ENCODE results near the gene DIO3.

The DIO3 gene

DNA sequence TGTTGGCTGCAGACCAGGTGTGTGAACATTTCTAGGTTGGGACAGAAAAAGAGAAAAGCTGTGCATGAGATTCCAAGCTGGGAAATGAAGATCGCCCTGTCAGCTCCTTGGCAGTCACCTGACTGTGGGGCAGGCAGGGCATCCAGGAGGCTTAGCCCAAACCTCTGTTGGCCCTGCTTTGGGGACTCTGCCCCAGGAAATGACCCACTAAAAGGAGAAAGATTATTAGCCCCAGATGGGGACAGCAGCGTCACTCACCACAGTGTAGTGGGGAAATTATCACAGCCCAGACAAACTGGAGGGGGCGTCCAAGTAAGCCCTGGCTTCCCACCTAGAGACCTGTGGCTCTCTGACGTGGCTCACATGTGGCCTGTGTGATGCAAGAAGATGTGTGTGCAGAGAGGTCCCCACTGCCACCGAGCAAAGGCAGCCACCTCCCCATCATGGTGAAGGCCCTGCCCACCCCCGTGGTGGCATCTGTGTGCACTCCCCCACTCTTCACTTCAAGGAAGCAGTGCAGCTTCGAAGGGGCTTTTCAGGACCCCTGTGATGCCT is 39.1 kb downstream of the DIO3 start:
- DNase-seq: no peak

DNA sequence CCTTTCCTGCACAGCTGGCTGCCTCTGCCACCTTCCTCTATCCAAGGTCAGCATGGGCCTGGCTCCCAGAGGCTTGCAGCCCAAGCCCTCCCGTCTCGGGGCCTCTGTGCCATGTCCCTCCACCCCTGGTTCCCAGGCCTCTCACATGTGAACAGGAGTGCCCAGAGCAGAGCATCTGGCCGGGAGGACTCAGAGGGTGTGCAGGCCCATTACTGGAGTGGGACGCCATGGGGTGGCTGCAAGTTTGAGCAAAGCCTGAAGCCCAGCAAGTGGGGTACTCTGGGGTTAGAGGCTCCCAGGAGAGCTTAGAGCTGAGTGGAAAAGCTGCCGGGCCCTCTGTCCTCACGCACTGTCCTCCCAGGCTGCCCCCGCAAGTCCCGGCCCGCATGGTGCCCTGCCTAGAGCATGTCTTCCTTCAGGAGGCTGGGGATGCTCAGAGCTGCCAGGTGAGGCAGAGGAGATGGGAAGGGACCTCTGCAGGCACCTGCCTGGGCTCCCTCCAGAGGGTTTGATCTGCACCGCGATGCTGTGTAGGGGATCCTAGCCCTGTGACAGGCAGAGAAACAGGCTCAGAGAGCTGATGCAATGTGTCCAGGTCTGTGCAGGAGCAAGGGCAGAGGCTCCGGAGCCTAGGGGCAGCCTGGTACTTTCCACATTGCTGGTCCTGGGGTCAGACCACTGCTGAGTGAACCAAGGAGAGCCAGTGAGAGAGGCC is 39.8 kb downstream of the DIO3 start:
- DNase-seq: no peak

DNA sequence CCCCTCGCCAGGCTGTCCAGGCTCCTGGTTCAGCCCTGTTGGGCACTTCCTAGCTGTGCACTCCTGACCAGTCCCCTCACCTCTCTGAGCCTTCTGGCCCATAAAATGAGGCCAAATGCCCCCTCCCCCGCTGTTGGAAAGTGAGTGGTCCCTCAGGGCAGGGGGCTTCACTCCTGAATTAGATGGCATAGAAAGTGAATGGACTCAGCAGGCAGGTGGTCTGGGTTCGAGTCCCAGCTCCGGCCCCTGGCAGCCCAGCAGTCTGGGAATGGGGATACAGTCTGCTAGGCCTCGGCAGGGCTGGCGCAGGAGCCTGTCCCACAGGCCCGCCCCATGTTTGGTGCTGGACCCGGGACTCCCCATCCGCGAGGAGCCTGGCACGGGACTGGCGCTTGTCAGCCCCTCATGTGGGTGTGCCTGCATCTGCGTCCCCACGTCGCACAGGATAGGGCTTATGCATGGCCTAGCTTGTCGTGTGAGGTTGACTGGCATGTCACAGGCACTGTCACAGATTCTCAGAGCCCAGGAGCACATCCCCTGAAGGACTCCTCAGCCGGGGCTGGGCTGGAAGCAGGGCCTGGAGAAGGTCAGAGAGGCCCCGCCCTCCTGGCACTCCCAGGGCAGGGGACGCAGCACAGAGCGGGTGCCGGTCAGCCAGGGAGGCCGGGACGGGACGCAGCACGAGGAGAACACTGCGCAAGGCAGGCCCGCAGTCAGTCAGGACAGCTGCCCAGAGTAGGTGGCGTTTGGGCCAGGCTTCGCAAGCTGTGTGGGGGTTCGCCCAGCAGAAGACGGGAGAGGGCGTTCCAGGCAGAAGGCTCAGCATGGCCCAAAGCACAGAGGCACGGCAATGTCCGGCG is 40.5 kb downstream of the DIO3 start:
- DNase-seq: no peak

DNA sequence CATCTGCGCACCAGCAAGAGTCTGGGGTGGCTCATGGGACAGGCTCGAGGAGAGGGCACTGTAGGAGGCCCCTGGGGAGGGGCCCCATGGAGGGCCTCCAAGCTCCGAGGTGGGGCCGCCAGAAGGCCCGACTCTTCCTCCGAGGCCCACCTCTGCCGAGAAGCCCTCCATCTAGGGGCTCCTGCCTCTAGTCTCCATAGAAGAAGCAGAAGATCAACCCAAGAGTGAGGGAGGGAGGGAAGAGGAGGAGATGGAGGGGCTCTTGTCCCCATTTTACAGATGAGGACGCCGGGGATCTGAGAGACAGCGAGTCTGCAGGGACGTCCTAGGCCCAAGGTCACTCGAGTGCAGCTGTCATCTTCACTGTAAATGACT is 41.2 kb downstream of the DIO3 start:
- no peak for DNase-seq

DNA sequence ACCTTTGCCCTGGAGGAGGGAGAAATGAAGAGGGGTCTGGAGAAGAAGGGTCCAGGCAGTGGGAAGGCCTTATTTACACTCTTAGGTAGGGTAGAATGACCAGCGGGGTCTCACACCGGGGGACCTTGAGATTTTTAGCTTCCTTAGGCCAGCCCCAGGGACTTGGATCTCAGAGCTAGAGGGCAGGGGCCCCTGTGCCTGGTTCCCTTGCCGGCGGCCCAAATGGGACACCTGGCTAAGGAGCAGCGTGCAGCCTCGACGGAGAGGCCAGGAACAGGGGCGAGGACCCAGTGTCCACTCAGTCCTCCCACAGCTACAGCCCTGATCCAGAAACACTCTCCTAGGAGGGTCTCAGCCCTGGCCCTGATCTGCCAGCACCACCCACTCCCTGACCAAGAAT is 41.8 kb downstream of the DIO3 start:
- DNase-seq: no peak

DNA sequence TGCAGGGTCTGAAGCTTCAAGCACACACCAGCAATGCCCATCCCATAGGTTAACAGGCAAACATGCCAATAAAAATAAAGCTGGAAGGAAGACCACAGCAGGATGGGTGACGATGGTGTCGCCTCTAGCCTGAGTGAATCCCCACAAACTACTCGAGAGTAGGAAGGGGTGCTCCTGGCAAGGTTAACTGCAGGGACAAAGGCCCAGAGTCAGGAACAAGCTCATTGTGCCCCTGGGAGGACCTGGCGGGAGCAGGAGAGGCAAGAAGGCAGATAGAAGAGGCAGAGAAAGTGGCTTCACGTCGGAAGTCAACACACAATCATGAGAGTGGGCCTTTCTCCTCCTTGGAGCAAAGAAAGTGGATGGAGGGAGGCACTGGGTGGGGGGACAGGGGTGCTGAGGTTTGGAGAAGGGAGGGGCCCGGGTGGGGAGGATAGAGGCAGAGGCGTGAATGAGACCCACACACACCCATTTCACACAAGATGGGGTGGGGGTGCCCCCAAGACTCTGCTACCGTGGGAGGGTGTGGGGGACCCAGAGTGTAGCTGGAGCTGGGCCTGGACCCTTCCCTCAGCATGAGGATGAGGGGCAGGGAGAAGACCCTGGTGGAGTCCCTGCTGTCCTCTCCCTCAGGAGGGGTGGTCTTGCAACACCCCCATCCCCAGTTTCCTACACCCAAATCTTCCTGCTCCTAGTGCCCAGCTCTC is 43.1 kb downstream of the DIO3 start:
- no peak for DNase-seq

DNA sequence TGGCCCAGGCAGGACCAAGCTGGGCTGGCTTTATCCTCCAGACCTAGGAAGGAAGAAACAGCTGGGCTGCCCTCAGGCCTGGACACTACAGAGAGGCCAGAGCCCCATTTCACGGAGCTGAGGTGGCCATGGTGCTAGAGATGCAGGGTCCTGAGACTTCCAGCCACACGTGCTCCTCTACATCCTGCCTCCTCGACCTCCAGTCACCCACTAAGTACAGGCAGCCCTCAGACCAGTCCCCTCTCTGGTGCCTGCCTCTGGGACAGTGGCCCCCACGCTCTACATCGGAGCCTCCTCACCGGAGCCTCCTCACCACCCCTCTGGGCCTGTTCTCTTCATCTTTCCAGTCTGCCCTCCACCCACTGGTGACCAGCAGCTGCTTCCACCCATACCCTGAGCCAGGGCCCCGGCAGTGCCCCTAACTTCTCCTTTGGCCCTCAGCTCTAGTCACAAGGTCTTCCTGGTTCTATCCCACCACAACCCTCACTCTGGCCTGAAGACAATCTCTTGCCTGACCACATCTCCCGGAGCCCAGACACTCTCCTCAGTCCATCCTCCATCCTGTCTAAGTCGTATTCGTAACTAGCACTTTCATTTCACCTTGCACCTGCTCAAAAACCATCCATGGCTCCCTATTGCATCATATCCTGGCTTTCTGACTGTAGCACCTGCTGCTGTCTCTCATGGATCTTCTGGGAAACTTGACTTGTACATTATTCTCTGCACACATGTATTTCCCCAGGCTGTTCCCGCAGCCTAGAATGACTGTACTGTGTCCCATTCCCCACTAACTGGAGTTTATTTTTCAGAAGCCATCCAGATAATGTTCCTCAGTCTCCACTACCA is 43.9 kb downstream of the DIO3 start:
- DNase-seq: no peak

DNA sequence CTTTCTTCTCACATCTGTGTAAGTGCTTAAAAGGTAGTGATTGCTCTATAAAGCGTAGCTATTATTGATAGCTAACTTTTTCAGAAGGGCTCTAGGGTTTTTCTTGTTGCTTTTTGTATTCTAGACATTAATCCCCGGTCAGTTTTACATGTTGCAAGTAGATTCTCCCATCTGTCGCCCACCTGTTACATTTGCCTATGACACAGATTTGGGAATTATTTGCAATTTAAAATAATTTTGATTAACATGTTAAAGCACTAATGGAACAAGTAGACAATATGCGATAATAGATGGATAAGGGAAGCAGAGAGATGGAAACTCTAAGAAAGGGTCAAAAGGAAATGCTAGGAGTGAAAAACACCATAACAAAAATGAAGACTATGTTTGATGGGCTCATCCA is 44.5 kb downstream of the DIO3 start:
- DNase-seq: no peak
